WI38 (cell line): ENCODE data around the gene ADM2.
"Not testable (repeated sequence)": the region's sequence is repeated elsewhere in the genome, so short reads cannot be mapped to it uniquely, and the experiment has no call there.

Source experiments
- H3K4me3 ChIP-seq: 2 replicates; pipeline ENCODE4 v1.5.1; 2011; ENCODE audit warnings: low read depth, mild to moderate bottlenecking, control low read depth, low read length
- TF ChIP-seq, protein P1 (sequence below): IDR thresholded peaks from 2 replicates; pipeline ENCODE4 v1.5.1; 2012; ENCODE audit warnings: low read depth, mild to moderate bottlenecking, control low read depth, low read length

The ADM2 gene

GRCh38 chr22:50530580-50530876 is 49.2 kb downstream of the ADM2 start:
- H3K4me3 ChIP-seq: peak overlapping the region; percentile 42
- TF ChIP-seq, protein P1, sequence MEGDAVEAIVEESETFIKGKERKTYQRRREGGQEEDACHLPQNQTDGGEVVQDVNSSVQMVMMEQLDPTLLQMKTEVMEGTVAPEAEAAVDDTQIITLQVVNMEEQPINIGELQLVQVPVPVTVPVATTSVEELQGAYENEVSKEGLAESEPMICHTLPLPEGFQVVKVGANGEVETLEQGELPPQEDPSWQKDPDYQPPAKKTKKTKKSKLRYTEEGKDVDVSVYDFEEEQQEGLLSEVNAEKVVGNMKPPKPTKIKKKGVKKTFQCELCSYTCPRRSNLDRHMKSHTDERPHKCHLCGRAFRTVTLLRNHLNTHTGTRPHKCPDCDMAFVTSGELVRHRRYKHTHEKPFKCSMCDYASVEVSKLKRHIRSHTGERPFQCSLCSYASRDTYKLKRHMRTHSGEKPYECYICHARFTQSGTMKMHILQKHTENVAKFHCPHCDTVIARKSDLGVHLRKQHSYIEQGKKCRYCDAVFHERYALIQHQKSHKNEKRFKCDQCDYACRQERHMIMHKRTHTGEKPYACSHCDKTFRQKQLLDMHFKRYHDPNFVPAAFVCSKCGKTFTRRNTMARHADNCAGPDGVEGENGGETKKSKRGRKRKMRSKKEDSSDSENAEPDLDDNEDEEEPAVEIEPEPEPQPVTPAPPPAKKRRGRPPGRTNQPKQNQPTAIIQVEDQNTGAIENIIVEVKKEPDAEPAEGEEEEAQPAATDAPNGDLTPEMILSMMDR: no peak

- H3K4me3 ChIP-seq: peak overlapping the region; percentile 53
- TF ChIP-seq, protein P1: no peak
These were observed 49.7 kb downstream of the ADM2 start for GRCh38 chr22:50530877-50531545.

DNA sequence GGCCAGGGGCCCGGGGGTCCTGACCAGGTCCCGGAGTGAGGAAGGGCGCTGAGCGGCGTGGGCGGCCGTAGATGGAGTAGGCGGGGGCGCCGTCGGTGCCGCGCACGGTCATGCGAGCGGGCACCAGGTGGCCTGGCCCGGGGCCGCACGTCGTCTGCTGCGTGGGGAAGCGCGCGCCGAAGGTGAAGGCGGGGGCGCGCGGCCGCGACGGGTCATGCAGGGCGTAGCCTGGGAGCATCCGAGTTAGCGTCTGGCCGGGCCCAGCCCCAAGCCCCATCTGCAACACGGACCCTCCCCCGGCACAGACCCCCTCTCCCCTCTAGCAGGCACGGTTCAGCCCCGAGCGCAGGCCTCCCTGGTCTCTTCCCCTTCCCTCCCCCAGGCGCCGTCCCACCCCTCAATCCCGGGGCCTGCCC is 50.2 kb downstream of the ADM2 start:
- peak overlapping the region; percentile 53 for H3K4me3 ChIP-seq
- TF ChIP-seq, protein P1: no peak

DNA sequence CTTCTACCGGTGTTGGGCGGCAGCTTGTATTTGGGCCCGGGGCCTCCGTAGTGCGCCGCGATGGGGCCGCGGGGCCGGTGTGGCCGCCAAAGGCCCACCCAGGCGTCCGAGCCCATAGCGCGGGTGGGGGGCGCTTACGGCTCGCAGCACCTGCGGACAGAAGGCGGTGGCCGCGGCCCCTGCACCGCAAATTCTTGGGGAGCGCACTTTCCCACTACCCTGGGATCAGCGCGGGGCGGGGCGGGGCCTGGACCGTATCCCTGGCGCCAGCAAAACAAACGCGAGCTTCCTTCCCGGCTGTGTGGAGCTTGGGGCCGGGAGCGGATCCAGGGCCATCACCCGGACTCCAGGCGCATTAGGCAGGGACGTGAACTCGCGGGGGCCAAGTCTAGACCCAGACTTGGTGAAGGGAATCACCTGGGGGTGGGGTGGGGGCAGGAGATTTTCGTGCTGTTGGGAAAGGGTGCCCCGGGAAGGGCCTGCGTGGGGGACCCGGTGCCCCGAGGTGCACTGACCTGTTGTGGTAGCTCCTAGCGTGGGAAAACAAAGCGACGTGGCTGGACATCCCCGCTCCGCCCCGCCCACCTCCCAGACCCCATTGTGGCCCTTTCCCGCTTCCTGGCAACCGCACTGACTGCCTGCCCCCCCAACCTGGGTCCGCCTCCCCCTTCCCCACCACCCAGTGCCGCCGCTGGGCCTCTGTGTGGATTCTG is 50.8 kb downstream of the ADM2 start:
- TF ChIP-seq, protein P1: no peak
- H3K4me3 ChIP-seq: peak overlapping the region; percentile 53

DNA sequence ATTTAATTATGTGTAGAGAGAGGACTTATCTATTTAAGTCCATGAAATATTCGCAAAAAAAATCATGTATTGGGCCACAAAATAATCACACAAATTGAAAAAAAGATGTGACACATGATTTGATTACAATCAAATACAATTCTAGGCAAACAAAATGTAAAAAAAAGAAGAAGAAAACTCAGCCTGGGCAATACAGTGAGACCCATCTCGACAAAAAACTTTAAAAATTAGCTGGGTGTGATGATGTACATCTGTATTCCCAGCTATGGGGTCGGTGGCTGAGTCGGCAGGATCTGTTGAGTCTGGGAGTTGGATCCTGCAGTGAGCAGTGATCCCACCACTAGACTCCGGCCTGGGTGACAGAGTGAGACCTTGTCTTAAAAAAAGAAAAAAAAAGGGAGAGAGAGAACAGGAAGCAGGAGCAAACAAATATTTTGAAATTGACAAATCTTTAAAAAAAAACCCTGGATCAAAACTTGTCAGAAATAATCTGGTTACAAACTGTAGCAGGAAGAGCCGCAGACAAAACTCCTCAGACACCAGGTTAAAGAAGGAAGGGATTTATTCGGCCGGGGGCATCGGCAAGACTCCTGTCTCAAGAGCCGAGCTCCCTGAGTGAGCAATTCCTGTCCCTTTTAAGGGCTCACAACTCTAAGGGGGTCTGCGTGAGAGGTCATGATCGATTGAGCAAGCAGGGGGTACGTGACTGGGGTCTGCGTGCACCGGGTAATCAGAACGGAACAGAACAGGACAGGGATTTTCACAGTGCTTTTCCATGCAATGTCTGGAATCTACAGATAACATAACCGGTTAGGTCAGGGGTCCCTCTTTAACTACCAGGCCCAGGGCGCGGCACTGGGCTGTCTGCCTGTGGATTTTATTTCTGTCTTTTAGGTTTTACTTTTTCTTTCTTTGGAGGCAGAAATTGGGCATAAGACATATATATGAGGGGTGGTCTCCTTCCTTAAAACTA is 51.8 kb downstream of the ADM2 start:
- H3K4me3 ChIP-seq: no peak overlapping the region
- TF ChIP-seq, protein P1: no peak

DNA sequence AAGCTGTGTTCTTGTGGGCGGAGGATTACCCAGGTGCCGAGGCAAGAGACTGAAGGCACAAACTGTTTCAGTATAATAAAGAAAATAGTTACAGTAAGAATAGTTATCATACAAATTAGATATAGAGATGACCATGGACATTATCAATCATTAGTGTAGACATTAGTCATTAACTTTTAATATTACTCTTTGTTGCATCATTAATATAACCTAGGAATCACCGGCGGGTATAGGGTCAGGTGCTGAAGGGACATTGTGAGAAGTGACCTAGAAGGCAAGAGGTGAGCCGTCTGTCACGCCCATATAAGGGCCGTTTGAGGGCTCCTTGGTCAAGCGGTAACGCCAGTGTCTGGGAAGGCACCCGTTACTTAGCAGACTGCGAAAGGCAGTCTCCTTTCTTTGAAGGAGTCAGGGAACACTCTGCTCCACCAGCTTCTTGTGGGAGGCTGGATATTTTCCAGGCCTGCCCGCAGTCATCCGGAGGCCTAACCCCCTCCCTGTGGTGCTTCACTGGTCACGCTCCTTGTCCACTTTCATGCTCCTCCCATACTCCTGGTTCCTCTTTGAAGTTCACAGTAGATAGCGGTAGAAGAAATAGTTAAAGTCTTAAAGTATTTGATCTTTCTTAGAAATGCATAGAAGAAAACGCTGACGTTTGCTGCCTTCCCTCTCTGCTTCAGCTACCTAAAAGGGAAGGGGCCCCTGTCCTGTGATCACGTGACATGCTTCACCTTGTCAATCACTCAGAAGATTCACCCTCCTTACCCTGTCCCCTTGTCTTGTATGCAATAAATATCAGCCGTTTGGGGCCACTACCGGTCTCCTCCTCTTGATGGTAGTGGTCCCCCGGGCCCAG is 52.7 kb downstream of the ADM2 start:
- H3K4me3 ChIP-seq: not testable (repeated sequence)

- H3K4me3 ChIP-seq: no peak overlapping the region
- TF ChIP-seq, protein P1: no peak
These were observed 53.8 kb downstream of the ADM2 start for GRCh38 chr22:50535113-50535512.
